H7 (cell line): ENCODE results near the gene PSKH1. TPM values are rescaled to one million over a fixed set of nuclear protein-coding genes. Genes with fewer than 3 reads are reported as not detected.

Experiments
- DNase-seq: peaks from one replicate; pipeline ENCODE4 v3.0.0; 2012
- H3K27me3 ChIP-seq: 2 replicates; pipeline ENCODE4 v1.6.0; 2011; ENCODE audit warnings: mild to moderate bottlenecking, low read length; ENCODE audit not compliant: control insufficient read depth, insufficient read depth
- H3K36me3 ChIP-seq: replicated peaks from 2 replicates; pipeline ENCODE4 v1.5.1; 2011; ENCODE audit warnings: low read length; ENCODE audit not compliant: control insufficient read depth, insufficient read depth
- H3K4me3 ChIP-seq: 2 replicates; pipeline ENCODE4 v1.5.1; 2011; ENCODE audit warnings: low read depth, mild to moderate bottlenecking, control low read depth, low read length, moderate library complexity; ENCODE audit not compliant: insufficient read depth
- total RNA-seq: library from RNA; depleted of rRNA; stranded (reverse); fragments of >200 nt; shearing (Covaris generic); gene quantifications from 2 replicates; pipeline ENCODE4 v1.2.3, GENCODE V29; 2014

Gene PSKH1
- total RNA-seq, 1 experiment from 2014 or later: 18.8 TPM

GRCh38 chr16:67957622-67958021, 64.6 kb downstream of the PSKH1 start:
- H3K27me3 ChIP-seq: no peaks in the 10 kb centered on the region
- DNase-seq: no peak
- no peak overlapping the region for H3K4me3 ChIP-seq
- H3K36me3 ChIP-seq: peaks cover 52% of the 10 kb centered on the region

- H3K36me3 ChIP-seq: peaks cover 49% of the 10 kb centered on the region
- H3K4me3 ChIP-seq: no peak overlapping the region
- H3K27me3 ChIP-seq: no peaks in the 10 kb centered on the region
- DNase-seq: no peak
Observed at GRCh38 chr16:67959536-67960329, 66.7 kb downstream of the PSKH1 start.

- H3K4me3 ChIP-seq: no peak overlapping the region
- no peaks in the 10 kb centered on the region for H3K27me3 ChIP-seq
- no peak for DNase-seq
- peaks cover 44% of the 10 kb centered on the region for H3K36me3 ChIP-seq
Observed at GRCh38 chr16:67961551-67961957, 68.5 kb downstream of the PSKH1 start.

DNA sequence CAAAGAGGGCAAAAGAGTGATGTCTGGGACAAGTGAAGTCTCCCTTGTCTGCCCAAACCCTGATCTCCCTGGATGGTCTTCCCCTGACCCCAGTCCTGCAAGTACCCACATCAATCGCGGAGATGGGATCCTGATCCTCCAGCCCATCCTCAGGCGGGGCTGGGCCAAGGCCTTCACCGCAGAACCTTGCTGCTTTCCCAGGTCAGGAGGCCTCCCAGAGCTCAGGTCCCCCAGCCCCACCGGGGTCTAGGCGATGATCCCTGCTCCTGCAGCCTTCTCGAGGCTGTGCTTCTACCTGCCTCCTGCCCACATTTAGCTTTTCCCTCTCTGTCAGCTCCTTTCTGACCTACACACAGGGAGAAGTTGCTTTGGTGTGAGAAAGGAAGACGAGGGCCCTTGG, 69.1 kb downstream of the PSKH1 start:
- Histone ChIP-seq H3K27me3 (no peaks in the 10 kb centered on the region), H3K36me3 (peaks cover 44% of the 10 kb centered on the region), H3K4me3 (no peak overlapping the region)
- no peak for DNase-seq

GRCh38 chr16:67963292-67963661, 70.2 kb downstream of the PSKH1 start:
- Histone ChIP-seq H3K4me3 (no peak overlapping the region), H3K27me3 (no peaks in the 10 kb centered on the region), H3K36me3 (peaks cover 41% of the 10 kb centered on the region)
- DNase-seq: no peak

GRCh38 chr16:67963662-67964321, 70.7 kb downstream of the PSKH1 start:
- peak overlapping the region; percentile 42 for H3K4me3 ChIP-seq
- H3K36me3 ChIP-seq: peaks cover 36% of the 10 kb centered on the region
- peak; percentile 96 for DNase-seq
- no peaks in the 10 kb centered on the region for H3K27me3 ChIP-seq

GRCh38 chr16:67964477-67965131, 71.5 kb downstream of the PSKH1 start:
- Histone ChIP-seq H3K36me3 (peaks cover 31% of the 10 kb centered on the region), H3K27me3 (no peaks in the 10 kb centered on the region), H3K4me3 (no peak overlapping the region)
- DNase-seq: no peak

- H3K27me3 ChIP-seq: no peaks in the 10 kb centered on the region
- no peak for DNase-seq
- peaks cover 24% of the 10 kb centered on the region for H3K36me3 ChIP-seq
- no peak overlapping the region for H3K4me3 ChIP-seq
Observed at GRCh38 chr16:67965668-67966548, 72.9 kb downstream of the PSKH1 start.

DNA sequence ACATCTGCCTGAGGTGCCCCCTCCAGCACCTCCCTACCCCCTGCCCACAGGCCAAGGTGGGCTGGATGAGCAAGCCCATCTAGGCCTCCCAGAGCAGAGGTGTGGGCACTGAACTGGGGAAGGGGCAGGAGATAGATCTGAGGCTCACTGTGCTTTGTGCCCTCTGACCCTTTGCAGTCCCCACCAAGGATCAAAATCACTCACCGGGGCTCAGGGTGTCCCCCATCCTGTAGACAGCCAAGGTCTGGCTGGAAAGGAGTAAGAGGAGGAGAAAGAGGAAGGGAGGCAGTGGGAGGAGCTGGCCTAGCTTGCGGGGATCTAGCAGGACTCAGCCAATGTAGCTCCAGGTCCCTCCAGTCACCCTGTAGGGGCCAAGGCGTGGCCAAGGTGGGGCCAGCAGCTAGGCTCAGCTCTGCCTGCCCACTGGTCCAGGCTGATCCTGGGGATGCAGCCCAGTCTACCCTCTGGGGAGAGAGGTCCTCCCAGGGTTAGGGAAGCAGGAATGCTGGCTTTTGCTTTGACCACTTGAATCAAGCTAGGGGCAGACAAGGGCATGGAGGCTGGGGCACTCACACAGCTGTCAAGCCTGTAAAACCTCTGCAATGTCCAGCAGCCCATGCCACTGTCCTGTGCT, 73.6 kb downstream of the PSKH1 start:
- Histone ChIP-seq H3K27me3 (no peaks in the 10 kb centered on the region), H3K4me3 (peak overlapping the region; percentile 8; the same call in 1 of the 2 replicates), H3K36me3 (peaks cover 17% of the 10 kb centered on the region)
- peak; percentile 82 for DNase-seq

GRCh38 chr16:67967183-67967957, 74.3 kb downstream of the PSKH1 start:
- Histone ChIP-seq H3K27me3 (no peaks in the 10 kb centered on the region), H3K36me3 (peaks cover 10% of the 10 kb centered on the region), H3K4me3 (peak overlapping the region; percentile 92)
- DNase-seq: no peak

DNA sequence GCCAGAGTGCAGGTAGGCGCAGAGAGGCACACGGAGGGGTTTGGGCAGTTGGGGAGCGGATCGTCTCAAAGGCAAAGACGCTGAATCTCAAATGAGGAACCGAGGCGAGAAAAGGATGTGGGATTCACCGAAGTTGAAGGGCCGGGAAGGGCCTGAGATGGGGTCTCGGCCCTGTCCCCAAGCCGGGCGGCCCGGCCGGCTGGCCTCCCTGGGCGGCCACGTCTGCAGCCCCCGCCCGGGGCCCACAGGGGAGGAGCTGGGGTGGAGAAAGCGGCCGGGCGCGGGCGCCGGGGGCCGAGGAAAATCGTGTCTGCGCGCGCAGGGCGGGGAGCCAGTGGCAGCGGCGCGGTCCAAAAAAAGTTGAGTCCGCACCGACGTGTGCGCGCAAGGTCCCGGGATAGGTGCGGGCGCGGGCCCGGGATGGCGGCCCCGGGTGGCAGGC, 74.9 kb downstream of the PSKH1 start:
- Histone ChIP-seq H3K27me3 (no peaks in the 10 kb centered on the region), H3K36me3 (peaks cover 4% of the 10 kb centered on the region), H3K4me3 (peak overlapping the region; percentile 92)
- DNase-seq: peak; percentile 89

DNA sequence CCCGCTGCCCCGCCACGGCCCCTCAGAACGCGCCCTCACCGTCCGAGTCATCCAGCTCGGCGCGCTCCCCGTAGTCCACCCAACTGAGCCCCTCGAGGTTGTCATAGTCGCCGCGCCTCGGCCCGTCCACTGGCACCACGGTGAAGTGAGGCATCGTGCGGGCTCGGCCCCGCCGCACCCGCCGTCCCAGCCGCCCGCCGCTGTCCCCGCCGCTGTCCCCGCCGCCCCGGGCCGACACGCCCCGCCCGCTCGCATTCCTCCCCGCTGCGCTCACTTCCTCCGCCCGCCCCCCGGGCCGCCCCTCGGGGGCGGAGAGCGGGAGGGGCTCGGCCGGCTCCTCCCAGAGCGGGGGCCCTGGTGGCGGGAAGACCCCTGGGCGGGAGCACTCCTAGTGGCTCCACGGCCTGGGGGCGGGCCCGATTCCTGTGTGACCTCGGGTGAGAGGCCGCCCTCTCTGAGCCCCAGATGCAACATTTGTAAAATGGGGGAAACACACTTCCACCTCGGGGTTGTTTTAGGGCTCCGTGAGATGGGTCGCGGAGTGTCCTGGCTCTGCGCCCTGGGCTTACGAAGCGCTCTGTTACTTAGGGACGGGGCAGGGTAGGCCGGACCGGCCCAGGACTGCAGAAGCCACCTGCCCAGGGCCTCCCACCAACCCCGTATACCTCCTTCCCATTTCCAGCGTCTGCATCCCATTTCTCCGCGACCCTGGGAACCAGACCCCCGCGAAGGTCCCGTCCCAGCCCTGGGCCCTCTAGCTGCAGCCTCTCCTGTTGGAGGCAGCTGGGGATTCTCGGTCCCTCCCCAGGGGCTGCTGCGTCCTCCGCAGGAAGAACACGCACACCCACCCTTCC, 75.6 kb downstream of the PSKH1 start, which contains the start of gene SLC12A4:
SLC12A4 (minus strand) TSS at position 238 of the 854 bp plus-strand sequence; CDS start at position 154, 84 bp downstream.
- DNase-seq: peak; percentile 99
- H3K36me3 ChIP-seq: no peaks in the 10 kb centered on the region; the same call in 1 of the 2 replicates
- no peaks in the 10 kb centered on the region for H3K27me3 ChIP-seq
- H3K4me3 ChIP-seq: peak within 1 kb of the TSS; percentile 92
